Esophagus muscularis mucosa (tissue), 3 donors: Measurements from ENCODE around the gene LRRC63.

Source experiments
- POLR2A ChIP-seq: fragments of 450-650 bp; IDR thresholded peaks from one replicate; pipeline ENCODE4 v1.6.1; 2017; ENCODE audit warnings: antibody characterized with exemption, moderate library complexity, mild to moderate bottlenecking, low read depth
- POLR2AphosphoS5 ChIP-seq, 2 donors: sonication (generic); formaldehyde crosslinking; IDR thresholded peaks; one replicate each; pipeline ENCODE4 v1.6.1; 2017; ENCODE audit warnings: antibody characterized with exemption in 2 of 2
- TF ChIP-seq, protein P1 (sequence below), 3 experiments: fragments of 200-600 bp in 2 of 3; fragments of 450-650 bp in 1 of 3; sonication (generic) in 2 of 3; IDR thresholded peaks; one replicate each; pipeline ENCODE4 v1.5.1; 2017 to 2019; ENCODE audit warnings: antibody characterized with exemption in 3 of 3, mild to moderate bottlenecking in 2 of 3, moderate library complexity in 1 of 3

DNA sequence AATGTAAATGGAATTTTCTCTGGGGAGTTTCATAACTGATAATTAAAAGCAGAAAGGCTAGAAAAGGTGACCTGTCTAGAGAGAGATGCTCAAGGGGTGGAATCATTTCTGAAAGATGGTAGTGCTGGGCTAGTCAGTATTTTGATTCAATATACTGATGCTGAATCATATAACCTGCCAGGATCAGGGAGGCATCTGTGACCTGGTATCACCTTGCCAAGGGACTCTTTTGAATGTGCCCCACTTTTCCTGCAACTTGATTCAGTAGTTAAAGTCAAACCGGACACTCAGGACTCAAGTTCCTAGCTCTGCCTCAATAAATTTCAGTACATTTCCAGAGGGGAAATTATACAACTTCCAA is 45.5 kb upstream of the LRRC63 start:
- TF ChIP-seq, protein P1, sequence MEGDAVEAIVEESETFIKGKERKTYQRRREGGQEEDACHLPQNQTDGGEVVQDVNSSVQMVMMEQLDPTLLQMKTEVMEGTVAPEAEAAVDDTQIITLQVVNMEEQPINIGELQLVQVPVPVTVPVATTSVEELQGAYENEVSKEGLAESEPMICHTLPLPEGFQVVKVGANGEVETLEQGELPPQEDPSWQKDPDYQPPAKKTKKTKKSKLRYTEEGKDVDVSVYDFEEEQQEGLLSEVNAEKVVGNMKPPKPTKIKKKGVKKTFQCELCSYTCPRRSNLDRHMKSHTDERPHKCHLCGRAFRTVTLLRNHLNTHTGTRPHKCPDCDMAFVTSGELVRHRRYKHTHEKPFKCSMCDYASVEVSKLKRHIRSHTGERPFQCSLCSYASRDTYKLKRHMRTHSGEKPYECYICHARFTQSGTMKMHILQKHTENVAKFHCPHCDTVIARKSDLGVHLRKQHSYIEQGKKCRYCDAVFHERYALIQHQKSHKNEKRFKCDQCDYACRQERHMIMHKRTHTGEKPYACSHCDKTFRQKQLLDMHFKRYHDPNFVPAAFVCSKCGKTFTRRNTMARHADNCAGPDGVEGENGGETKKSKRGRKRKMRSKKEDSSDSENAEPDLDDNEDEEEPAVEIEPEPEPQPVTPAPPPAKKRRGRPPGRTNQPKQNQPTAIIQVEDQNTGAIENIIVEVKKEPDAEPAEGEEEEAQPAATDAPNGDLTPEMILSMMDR (IDR thresholded peaks at IDR 0.05): no peak
- TF ChIP-seq POLR2A: no peak
- TF ChIP-seq POLR2AphosphoS5 (IDR thresholded peaks at IDR 0.05): no peak
